Measurements from ENCODE around the gene ACAN. TPM values are rescaled to one million over a fixed set of nuclear protein-coding genes. Genes with fewer than 3 reads are reported as not detected.

The ACAN gene
- 0.22 and 0.40 TPM in 2 replicates for total RNA-seq

DNA sequence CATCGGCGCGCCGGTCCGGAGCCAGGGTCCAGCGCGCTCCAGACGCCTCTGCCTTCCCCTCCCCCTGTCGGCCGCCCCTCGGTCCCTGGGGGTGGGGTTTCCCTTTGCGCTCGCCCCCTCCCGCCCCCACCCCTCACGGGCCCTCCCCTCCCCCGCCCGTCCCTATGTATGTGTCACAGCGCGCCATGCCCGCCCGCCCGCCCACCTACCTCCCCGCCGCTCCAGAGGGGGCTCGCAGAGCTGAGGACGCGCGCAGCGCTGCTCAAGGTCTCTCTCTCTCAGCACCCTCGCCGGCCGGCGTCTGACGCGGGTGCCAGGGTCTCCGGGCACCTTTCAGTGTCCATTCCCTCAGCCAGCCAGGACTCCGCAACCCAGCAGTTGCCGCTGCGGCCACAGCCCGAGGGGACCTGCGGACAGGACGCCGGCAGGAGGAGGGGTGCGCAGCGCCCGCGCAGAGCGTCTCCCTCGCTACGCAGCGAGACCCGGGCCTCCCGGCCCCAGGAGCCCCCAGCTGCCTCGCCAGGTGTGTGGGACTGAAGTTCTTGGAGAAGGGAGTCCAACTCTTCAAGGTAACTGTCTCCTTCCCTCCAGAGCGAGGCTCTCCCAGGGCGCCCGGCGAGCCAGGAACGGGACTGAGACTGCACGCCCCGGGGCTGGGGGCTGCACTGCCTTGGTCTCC, at the start of gene ACAN:
Gene ACAN (plus strand): TSS at position 196 of the 679 bp plus-strand sequence. CDS start 32,771 bp downstream, outside the sequence.

DNA sequence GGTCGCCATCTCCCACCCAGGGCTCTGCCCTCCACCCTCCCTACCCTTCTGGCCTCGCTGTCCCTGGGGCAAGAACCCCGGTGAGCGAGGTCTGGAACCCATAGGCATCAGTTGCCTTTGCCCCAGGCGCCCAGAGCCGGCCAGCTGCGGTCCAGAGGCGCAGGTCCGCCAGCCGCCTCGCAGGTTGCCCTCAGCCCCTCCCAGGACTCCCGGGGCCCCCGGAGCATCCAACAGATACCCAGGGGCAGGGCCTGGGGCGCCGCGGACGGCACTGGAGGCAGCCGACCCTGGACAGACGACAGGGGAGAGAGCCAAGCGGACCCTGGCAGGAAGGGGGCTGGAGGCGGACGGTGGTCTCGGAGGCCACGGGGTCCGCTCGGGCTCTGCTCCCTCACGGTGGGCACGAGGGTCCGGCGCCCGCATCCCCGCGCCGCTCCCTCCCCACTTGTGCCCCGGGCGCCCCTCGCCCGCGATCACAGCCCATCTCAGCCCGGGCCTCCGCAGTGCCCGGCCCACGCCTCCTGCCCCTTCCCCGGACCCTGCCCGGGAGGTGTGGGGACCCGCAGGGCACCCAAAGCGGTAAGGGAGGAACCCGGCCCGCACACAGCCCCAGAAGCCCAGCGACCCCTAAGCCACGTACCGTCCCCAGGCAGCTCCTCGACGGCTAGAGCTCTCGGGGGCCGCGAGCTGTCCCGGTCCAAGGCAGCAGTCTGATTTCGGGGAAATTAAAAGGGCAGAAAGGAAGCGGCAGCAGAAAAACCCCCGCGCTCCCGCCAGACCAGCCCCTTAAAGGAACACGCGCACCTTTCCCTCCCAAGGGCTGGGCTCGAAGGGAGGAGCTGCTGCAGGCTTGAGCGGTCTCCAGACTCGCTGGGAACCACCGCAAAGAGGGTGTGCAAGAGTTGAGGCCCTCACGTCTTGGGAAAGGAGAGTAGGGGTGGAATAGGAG, 91.9 kb downstream of the ACAN start, which contains the start of gene HAPLN3:
Gene HAPLN3 (minus strand): TSS at position 726 of the 949 bp plus-strand sequence. CDS start 8,246 bp downstream, outside the sequence.

DNA sequence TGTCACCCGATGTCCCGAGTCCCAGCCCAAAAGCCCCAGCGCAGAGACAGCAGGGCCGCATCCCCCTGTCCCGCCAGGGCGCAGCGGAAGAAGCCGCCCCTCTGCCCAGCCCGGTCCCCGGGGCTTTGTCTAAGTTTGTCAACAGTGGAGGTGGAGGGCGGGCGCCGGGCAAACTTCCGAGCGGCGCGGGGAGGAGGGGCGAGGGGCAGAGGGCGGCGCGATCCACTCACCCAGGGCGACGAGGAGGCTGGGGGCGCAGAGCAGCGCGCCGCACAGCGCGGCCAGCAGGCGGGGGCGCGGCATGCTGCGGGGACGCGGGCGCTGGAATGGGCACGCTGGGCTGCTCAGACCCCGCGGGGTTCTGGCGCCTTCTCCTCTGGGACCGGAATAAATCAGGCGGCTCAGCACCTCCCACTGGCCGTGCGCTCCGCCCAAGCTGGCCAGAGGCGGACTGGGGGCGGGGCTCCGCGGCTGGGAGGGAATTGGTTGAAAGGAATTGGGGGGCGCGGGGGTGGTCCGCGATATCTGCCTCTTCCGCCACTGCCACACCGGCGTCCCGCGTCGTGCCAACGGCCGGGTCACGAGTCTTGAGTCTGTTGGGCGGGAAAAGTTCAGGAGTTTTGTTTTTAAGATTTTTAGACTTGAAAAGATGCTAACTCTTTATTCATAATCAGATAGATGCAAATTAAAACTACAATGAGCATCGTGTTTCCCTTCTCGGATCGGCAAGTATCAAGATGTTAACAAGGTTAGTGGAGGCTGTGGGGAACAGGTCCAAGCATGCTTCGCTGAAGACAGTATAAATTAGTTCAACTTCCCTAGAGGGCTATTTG, 110.0 kb downstream of the ACAN start, which contains the start of gene MFGE8:
Gene MFGE8 (minus strand): TSS at position 363 of the 833 bp plus-strand sequence. CDS start 60 bp downstream, at position 303.

Other genes starting within 250 kb of the ACAN start
- 60.6 and 75.5 TPM in 2 replicates for gene AEN, start 182.1 kb upstream of the ACAN start, total RNA-seq
- gene ISG20, start 164.4 kb upstream of the ACAN start, total RNA-seq = 4.5 and 5.9 TPM in 2 replicates
- gene HAPLN3, start 92.1 kb downstream of the ACAN start, total RNA-seq = 9.3 and 12.6 TPM in 2 replicates
- 23.8 and 33.1 TPM in 2 replicates for gene MFGE8, start 109.9 kb downstream of the ACAN start, total RNA-seq